ENCODE measurements around the gene RPL39L.

GRCh38 chr3:187088701-187089100 lies 50.6 kb downstream of the RPL39L start:
- TF ChIP-seq YY1 (IDR thresholded peaks at IDR 0.05; ENCODE audit: insufficient read depth, insufficient read length) (no peak), SUZ12 (IDR thresholded peaks at IDR 0.05; ENCODE audit: extremely low read depth, insufficient read depth, insufficient read length) (no peak)
